Measurements from ENCODE around the gene COL11A2.

Gene COL11A2

DNA sequence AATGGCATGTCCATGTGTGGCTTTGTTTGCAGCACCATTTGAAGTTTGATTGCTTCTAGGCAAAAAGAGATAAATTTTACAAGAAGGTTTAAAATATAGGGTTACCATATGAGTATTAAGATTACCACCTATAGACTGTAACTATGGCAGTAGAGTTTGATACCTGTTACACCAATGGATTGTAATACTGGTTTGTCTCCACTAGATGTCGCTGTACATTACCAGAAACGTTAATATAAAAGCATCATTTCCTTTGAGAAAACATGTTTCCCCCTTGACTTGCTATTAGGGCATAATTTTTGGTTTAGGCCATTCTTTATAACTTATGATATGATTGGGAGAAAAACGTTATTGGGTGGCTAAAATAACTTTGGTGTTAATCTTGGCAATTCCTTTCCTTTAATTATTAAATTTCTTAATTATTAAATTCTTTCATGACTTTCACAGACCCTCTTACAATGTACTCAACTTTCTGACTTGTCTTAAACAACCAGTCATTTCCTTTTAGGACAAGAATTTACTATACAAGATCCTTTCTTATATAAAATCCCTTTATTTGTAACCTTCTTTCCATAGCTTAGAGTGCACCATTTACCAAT, 73.6 kb downstream of the COL11A2 start:
- Mint-ChIP-seq H3K4me3 (no peak overlapping the region), H3K27me3 (ENCODE audit: low read depth) (peaks cover 74% of the 10 kb centered on the region), H3K4me1 (ENCODE audit: low read depth) (peaks cover 11% of the 10 kb centered on the region), H3K9me3 (peaks cover 2% of the 10 kb centered on the region), H3K36me3 (ENCODE audit: low read depth) (no peaks in the 10 kb centered on the region), H3K27ac (no peak overlapping the region)

DNA sequence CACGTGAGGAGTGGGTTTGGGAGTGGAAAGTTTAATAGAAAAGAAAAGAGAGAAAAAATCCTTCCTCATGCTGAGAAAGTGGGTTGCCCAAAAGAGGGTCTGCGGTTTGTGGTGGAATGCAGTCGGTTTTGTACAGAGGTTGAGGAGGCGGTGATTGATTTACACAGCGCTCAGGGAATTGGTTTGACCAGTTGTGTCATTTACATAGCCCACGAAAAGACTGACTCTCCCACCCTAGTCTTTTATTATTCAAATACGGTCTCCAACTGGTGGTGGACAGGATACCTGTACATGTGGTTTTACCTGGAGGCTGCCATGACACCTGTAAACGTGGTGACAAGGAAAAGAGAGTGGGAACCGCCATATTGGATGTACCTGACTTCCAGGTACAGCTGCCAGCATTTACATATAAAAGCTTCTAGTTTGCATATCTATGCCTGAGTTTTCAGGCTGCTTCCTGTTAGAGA, 74.4 kb downstream of the COL11A2 start:
- Mint-ChIP-seq H3K27ac (no peak overlapping the region), H3K4me3 (no peak overlapping the region), H3K36me3 (ENCODE audit: low read depth) (no peaks in the 10 kb centered on the region), H3K4me1 (ENCODE audit: low read depth) (peaks cover 11% of the 10 kb centered on the region), H3K9me3 (no peaks in the 10 kb centered on the region), H3K27me3 (ENCODE audit: low read depth) (peaks cover 82% of the 10 kb centered on the region)

DNA sequence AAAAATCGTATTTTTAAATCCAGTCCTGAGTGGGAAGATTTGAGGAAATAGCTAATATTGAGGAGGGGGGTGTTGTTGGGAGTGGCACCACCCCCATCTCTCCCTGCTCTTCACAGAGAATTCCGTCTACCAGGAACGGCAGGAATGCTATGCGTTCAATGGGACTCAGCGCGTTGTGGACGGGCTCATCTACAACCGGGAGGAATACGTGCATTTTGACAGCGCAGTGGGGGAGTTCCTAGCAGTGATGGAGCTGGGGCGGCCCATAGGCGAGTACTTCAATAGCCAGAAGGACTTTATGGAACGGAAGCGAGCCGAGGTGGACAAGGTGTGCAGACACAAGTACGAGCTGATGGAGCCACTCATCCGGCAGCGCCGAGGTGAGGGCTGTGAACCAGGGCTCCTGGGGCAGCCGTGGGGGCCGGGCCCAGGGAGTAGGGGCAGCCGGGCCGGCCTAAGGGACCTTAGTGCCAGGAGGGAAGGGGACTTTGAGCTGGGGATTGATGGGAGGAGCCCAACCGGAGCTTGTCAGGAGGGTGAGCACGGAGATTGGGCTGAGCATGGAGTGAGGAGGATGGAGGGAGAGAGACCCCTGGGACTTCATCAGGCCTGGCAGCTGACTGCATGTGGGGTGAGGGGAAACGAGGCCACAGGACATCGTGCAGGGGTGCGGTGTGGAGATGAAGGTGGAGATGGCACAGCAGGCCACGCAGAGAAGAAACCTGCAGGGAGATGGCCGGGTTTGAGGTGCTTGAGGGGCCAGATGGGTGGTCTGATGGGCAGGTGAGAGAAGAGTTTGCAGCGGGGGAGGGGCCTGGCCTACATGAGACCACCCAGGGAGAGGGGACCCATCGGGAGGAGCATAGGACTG, 75.2 kb downstream of the COL11A2 start:
- peaks cover 90% of the 10 kb centered on the region for H3K27me3 Mint-ChIP-seq (ENCODE audit: low read depth)
- H3K36me3 Mint-ChIP-seq (ENCODE audit: low read depth) = no peaks in the 10 kb centered on the region
- peaks cover 11% of the 10 kb centered on the region for H3K4me1 Mint-ChIP-seq (ENCODE audit: low read depth)
- H3K4me3 Mint-ChIP-seq = no peak overlapping the region
- no peak overlapping the region for H3K27ac Mint-ChIP-seq
- no peaks in the 10 kb centered on the region for H3K9me3 Mint-ChIP-seq

DNA sequence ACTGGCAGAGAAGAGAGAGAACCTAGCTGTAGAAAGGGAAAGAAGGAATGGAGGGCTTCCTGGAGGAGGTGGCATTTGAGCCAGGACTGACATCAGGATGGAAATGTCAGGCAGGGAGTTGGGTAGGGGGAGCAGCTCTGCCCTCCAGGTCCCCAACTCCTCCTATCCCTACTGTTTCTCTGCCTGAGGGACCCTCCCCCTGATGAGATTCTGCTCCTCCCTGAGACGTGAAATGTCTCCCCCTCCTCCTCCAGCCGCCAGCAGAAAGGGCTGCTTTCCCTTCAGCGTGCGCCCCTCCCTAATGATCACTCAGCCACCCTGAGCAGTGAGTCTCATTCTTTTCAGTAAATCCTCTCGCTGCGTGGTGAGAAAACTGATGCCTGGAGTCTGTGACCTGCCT, 75.8 kb downstream of the COL11A2 start:
- Mint-ChIP-seq H3K9me3 (no peaks in the 10 kb centered on the region), H3K4me3 (no peak overlapping the region), H3K36me3 (ENCODE audit: low read depth) (no peaks in the 10 kb centered on the region), H3K27ac (no peak overlapping the region), H3K4me1 (ENCODE audit: low read depth) (peaks cover 11% of the 10 kb centered on the region), H3K27me3 (ENCODE audit: low read depth) (peaks cover 85% of the 10 kb centered on the region)

DNA sequence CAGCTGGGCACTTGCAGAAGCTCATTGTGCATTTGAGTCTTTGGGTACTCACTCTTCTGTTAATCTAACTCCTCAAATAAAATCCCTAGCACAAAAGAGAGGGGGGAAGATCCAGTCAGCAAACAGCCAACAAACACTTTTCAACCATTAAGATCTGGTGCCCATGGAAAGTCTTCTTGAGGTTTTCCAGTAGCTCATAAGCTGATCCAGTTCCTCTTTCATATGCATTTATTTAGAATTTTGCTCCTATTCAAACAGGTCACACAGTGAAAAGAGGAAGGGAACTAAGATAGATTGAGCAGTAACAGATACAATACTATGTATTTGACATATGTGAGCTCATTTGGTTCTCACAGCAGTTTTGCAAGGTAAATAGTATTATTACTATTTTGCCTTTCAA, 77.9 kb downstream of the COL11A2 start:
- Mint-ChIP-seq H3K4me3 (no peak overlapping the region), H3K27ac (no peak overlapping the region)

DNA sequence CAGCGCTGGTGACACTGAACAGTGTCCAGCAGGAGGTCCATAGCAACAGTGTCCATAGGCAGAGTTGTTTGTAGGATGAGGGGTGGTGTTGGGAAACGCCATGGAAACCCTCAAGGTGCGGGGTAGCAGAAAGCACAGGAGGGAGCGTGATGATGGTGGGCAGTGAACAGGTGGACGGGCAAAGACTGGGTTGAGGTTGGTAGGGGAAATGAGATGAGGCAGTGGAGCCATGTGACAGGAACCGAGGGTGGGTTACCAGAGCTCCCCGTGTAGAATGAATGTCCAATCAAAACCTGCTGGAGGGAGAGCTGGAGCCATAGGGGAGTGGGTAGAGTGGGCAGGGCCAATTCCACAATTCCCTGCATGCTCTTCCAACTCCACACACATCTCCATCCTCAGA, 78.5 kb downstream of the COL11A2 start:
- Mint-ChIP-seq H3K36me3 (ENCODE audit: low read depth) (no peaks in the 10 kb centered on the region), H3K4me3 (no peak overlapping the region)

More for the DNA sequence above, 77.9 kb downstream of the COL11A2 start:
- H3K4me1 Mint-ChIP-seq (ENCODE audit: low read depth) = peaks cover 11% of the 10 kb centered on the region
- H3K36me3 Mint-ChIP-seq (ENCODE audit: low read depth) = no peaks in the 10 kb centered on the region
- peaks cover 87% of the 10 kb centered on the region for H3K27me3 Mint-ChIP-seq (ENCODE audit: low read depth)
- no peaks in the 10 kb centered on the region for H3K9me3 Mint-ChIP-seq

More for the DNA sequence above, 78.5 kb downstream of the COL11A2 start:
- Mint-ChIP-seq H3K27me3 (ENCODE audit: low read depth) (peaks cover 87% of the 10 kb centered on the region), H3K4me1 (ENCODE audit: low read depth) (peaks cover 11% of the 10 kb centered on the region), H3K9me3 (no peaks in the 10 kb centered on the region), H3K27ac (no peak overlapping the region)

Data from T-helper 1 cell treated with Interleukin-12 subunit alpha and Interleukin-12 subunit beta and Interleukin-4 antibody, amounts not matched to agents 30 μg/mL and 1 μg/mL, for 36 hours (primary cell).